Activated gamma-delta T cell (primary cell): ENCODE results near the gene PRRT4.

ENCODE experiments used
- DNase-seq: peaks from one replicate; lab custom pipeline; 2025; lab: John Stamatoyannopoulos, UW

Gene PRRT4

GRCh38 chr7:128395748-128396147 lies 34.3 kb upstream of the PRRT4 start:
- no peak for DNase-seq

- no peak for DNase-seq
Observed at GRCh38 chr7:128394904-128395496, 33.5 kb upstream of the PRRT4 start.

GRCh38 chr7:128393526-128394330 lies 32.2 kb upstream of the PRRT4 start:
- no peak for DNase-seq

- DNase-seq = no peak
Observed at GRCh38 chr7:128392446-128393327, 31.2 kb upstream of the PRRT4 start.

- DNase-seq = no peak
Observed at GRCh38 chr7:128391805-128392204, 30.3 kb upstream of the PRRT4 start.

GRCh38 chr7:128390871-128391565 lies 29.5 kb upstream of the PRRT4 start:
- DNase-seq = no peak

- no peak for DNase-seq
Observed at GRCh38 chr7:128389618-128390329, 28.3 kb upstream of the PRRT4 start.

- no peak for DNase-seq
Observed at GRCh38 chr7:128389085-128389617, 27.7 kb upstream of the PRRT4 start.

GRCh38 chr7:128388145-128388485 lies 26.6 kb upstream of the PRRT4 start:
- no peak for DNase-seq

GRCh38 chr7:128387216-128388144 lies 26.0 kb upstream of the PRRT4 start:
- DNase-seq = no peak

GRCh38 chr7:128385988-128386925 lies 24.8 kb upstream of the PRRT4 start:
- no peak for DNase-seq

- no peak for DNase-seq
Observed at GRCh38 chr7:128384726-128385125, 23.2 kb upstream of the PRRT4 start.

GRCh38 chr7:128383776-128384175 lies 22.3 kb upstream of the PRRT4 start:
- no peak for DNase-seq

GRCh38 chr7:128381161-128381821 lies 19.8 kb upstream of the PRRT4 start:
- no peak for DNase-seq

GRCh38 chr7:128380483-128381106 lies 19.1 kb upstream of the PRRT4 start:
- DNase-seq = no peak

GRCh38 chr7:128379900-128380479 lies 18.5 kb upstream of the PRRT4 start:
- DNase-seq = no peak

- DNase-seq = no peak
Observed at GRCh38 chr7:128378637-128379036, 17.1 kb upstream of the PRRT4 start.

GRCh38 chr7:128376077-128376476 lies 14.6 kb upstream of the PRRT4 start:
- no peak for DNase-seq
